HPDE6-E6E7 (cell line): ENCODE measurements around the gene KDF1.
"Not testable (repeated sequence)": the region's sequence is repeated elsewhere in the genome, so short reads cannot be mapped to it uniquely, and the experiment has no call there.

Experiments
- DNase-seq: peaks from one replicate; pipeline ENCODE4 v3.0.0; 2011; ENCODE audit warnings: missing footprints; ENCODE audit errors: extremely low spot score

Gene KDF1

GRCh38 chr1:26956321-26956720 is 3.9 kb downstream of the KDF1 start:
- no peak for DNase-seq

- DNase-seq, result no peak
Measured at GRCh38 chr1:26953374-26953773, 6.9 kb downstream of the KDF1 start.

GRCh38 chr1:26951821-26952497 is 8.3 kb downstream of the KDF1 start:
- DNase-seq, result no peak

DNA sequence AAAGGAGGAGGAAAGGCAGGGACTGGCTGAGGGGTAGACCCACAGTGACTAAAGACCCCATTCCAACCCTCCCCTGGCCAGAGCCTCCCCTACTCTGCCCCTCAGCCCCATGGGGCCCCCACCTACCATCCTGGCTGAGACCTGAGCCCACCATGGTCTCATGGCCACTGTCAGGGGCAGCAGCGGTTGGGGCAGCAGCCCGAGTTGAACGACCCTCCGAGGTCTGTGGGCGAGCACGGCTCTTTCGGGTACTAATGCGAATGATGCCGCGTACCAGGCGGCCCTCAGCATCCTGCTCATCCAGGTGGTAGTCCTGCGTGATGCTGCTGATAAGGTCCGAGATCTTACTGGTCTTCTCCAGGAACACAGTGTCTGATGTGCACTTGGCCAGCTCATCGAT is 9.1 kb downstream of the KDF1 start:
- no peak for DNase-seq

- DNase-seq, result no peak
Measured at GRCh38 chr1:26950602-26951001, 9.7 kb downstream of the KDF1 start.

DNA sequence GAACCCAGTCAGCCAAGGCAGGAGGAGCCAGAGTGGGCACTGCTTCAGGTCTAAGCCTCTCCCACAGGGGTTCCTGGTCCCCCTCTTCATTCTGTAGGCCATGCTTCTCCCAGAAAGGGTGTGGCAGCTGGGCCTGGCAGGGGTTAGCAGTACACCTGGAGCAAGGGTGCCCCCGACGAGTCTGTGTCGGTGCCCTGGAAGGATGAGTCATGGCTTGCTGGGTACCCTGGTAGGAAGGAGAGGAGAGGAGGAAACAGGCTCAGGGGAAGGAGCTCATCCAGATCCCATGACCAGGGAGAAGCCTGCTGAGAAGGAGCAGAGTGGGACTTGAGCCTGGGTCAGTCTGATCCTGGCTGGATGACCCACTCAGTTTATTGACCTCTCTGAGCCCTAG is 10.3 kb downstream of the KDF1 start:
- DNase-seq, result no peak

DNA sequence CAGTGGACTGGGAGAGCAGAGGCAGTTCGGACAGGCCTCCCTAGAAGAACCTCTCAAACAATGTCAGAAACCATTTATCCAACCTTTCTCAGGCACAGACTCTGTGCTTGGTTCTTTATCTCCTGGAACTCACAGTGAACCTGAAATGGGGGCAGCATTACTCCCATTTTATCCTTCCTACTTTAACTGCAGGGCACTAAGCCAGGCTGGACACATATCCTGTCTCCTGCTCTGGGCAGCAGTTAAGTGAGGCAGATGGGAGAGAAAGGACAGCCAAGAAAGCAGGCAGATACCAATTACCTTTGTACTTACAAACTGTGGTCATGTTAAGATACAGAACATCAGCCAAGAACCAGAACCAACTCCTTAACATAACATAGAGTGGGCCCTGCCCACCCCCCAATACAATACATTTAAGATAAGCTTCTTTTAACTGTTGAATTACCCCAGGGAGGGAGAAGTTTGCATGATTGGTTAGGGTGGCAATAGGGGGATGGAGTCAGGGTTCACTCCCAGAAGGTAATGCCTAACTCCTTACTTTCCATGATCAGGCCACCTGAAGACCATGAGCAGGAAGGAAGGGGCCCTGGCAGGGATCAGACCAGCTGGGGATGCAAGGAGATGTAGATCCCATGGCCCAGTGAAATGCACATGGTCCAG is 10.9 kb downstream of the KDF1 start:
- DNase-seq, result no peak

DNA sequence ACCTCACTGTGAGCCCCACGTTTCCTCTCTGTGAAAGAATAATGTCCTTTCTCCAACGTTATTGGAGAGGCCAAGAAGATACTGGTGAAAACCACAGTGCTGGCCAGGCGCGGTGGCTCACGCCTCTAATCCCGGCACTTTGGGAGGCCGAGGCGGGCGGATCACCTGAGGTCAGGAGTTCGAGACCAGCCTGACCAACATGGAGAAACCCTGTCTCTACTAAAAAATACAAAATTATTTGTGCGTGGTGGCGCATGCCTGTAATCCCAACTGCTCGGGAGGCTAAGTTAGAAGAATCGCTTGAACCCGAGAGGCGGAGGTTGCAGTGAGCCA is 11.6 kb downstream of the KDF1 start:
- DNase-seq, result not testable (repeated sequence)

- DNase-seq, result no peak
Measured at GRCh38 chr1:26946270-26946669, 14.0 kb downstream of the KDF1 start.

- no peak for DNase-seq
Measured at GRCh38 chr1:26945728-26946127, 14.5 kb downstream of the KDF1 start.

DNA sequence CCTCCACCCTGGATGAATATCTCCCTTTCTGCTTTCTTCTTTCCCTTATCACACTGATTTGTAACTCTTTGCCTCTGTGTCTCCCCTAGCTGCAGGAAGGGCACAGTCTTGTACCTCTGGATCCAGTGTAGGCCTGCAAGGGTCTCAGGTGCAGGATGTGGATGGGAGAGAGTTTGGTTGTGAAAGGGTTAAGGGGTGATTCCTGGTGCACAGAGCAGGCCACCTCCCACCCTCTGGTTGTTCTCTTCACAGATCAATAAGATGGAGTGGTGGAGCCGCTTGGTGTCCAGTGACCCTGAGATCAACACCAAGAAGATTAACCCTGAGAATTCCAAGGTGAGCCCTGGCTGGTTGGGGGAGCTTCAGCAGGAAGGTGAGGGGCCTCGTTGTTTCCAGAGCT is 15.1 kb downstream of the KDF1 start:
- DNase-seq, result no peak

GRCh38 chr1:26942656-26943055 is 17.6 kb downstream of the KDF1 start:
- no peak for DNase-seq

DNA sequence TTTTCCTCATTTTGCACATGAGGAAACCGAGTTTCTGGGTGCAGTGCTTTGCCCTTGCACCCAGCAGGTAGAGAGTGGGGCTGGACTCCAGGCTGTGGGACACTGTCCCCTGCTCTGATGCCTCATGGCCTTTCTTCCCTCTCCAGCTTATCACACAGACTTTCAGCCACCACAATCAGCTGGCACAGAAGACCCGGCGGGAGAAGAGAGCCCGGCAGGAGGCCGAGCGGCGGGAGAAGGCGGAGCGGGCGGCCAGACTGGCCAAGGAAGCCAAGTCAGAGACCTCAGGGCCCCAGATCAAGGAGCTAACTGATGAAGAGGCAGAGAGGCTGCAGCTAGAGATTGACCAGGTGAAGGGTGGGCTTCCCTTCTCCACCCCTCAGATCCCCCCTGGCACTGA is 19.0 kb downstream of the KDF1 start:
- no peak for DNase-seq

- DNase-seq, result no peak
Measured at GRCh38 chr1:26938659-26939025, 21.6 kb downstream of the KDF1 start.

- no peak for DNase-seq
Measured at GRCh38 chr1:26938004-26938658, 22.1 kb downstream of the KDF1 start.

DNA sequence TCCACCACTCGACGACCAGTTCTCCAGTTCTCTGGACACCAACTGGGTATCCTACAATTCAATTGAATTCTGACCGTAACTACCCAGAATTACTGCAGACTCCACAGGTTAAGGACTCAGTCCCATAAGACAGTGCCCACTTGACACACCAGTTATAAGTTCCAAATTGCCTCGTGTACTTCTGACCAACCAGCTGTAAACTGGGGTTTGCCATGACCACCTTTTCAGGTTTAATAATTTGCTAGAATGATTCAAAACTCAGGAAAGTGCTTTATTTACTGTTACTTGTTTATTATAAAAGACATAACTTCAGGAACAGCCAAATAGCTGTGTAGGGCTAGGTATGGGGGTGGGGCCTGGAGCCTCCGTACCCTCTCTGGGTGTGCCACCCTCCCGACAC is 23.4 kb downstream of the KDF1 start:
- DNase-seq, result no peak

- no peak for DNase-seq
Measured at GRCh38 chr1:26932531-26932930, 27.7 kb downstream of the KDF1 start.

DNA sequence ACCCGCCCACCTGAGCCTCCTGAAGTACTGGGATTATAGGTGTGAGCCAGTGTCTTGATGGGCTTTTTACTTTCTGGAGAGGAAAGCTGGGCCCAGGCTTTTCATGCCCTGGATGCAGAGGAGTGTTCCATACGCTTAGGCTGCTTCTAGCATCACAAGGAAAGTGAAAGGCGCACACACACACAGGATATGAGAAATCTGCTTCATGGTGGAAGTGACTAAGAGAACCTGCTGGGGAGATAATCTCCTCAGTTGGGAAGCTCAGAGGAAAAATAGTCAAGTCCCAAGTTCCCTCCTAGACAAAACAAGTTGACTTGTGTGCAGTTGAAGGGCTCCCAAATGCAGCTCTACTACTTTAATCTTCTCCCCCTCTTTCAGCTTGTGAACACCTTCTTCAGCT is 36.6 kb downstream of the KDF1 start:
- DNase-seq, result no peak

DNA sequence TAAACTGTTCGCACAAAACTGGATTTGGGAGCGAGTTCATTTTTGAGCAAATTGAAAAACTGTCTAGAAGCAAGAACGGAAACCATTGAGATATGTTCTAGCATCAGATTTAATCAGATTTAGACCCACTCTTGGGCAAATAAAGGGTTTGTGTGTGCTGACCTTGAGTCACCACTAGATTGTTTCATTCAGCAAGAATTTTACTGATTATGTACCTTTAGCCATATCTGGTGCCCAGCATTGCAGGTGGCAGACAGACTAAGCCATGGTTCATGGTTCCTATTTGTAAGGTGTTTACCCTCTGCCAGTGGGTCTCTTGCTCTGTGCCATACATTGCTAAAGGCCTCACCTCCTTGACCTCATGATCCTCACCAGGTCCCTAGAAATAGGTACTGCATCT is 37.4 kb downstream of the KDF1 start:
- no peak for DNase-seq

GRCh38 chr1:26922431-26922729 is 37.9 kb downstream of the KDF1 start:
- no peak for DNase-seq

DNA sequence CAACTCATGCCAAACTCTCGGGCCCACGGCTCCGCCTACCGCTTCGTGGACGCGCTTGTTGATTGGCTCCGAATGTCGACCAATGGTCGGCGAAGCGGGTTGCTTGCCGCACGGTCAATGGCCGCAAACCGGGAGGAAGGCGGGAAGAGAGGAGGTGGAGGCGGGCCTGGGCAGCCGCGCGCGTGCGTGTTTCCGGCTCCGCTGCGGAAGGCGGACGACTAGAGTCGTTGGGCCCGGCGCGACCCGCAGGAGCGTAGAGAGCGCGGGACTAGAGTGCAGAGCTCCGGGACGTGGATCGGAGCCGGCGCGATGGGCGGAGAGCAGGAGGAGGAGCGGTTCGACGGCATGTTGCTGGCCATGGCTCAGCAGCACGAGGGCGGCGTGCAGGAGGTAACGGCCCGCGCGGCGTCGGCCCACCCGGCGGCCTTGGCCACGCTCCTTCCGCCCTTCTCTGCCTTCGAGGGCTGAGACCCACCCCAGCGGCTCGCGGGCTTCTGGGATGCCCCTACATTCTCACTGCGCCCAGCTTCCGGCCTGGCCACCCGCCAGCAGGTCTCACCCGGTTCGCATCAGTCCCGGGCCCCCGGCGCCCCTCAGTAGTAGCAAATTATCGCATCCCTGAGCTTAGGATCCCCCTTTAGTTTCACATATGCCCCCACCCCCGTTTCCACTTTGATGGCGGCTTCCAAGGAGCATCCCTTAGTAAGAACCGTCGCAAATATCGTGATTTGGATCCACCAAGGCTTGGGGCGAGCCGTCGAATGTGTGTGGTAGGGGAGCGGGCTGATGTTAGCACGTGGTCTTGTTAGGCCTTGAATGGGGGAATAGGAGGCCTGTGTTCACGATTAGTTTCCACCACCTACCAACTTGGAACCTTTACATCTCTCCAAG is 38.5 kb downstream of the KDF1 start, which contains the start of gene NUDC:
TSS of gene NUDC (plus strand) at position 204 of the 891 bp plus-strand sequence. CDS start at position 310, 106 bp downstream.
- DNase-seq, result peak; percentile 98

- DNase-seq, result no peak
Measured at GRCh38 chr1:26921126-26921539, 39.1 kb downstream of the KDF1 start.
